ENCODE measurements around the gene ST6GAL2. TPM values are rescaled to one million over a fixed set of nuclear protein-coding genes. Genes with fewer than 3 reads are reported as not detected.

Gene ST6GAL2
- polyA plus RNA-seq, 1 of the 3 experiments (the other 2 are of a cell fraction), result 0.77 TPM

DNA sequence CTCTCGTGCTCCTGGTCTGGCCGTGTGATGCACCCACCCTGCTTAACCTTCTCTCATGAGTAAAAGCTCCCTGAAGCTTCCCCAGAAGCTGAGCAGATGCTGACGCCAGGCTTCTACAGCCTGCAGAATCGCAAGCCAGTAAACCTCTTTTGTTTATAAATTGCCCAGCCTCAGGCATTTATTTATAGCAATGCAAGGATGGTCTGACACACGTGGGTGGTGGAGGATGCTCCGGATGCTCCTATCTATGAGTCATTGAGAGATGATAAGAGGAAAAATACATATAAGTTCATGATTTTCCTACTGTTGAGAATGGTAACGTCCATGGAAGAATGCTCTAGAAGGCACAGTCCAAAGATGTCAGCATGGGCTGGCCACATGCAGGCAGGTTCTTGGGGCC, 8.6 kb upstream of the ST6GAL2 start:
- Histone ChIP-seq H3K79me2 (ENCODE audit: insufficient read depth) (no peaks in the 10 kb centered on the region), H3K9me2 (no peaks in the 10 kb centered on the region), H3K9me3 (no peaks in the 10 kb centered on the region), H3K9ac (no peak overlapping the region), H2AFZ (ENCODE audit: low read depth) (no peak overlapping the region), H4K20me1 (ENCODE audit: insufficient read depth) (no peaks in the 10 kb centered on the region), H3K27me3 (ENCODE audit: insufficient read depth) (no peaks in the 10 kb centered on the region), H3K27ac (ENCODE audit: low read depth in 2 of 2, low read length in 1 of 2) (no peak overlapping the region), H3F3A (replicated peaks; ENCODE audit: insufficient read depth) (peaks cover 5% of the 10 kb centered on the region), H3K4me3 (ENCODE audit: low read depth in 2 of 2, low read length in 1 of 2) (no peak overlapping the region), H3K4me1 (ENCODE audit: control insufficient read depth in 1 of 2, insufficient read depth in 2 of 2, low read depth in 1 of 2, low read length in 1 of 2) (peaks cover 0 to 3% of the 10 kb centered on the region in 2 experiments; a peak in 1 of 4 replicates), H3K4me2 (no peak overlapping the region), H3K36me3 (replicated peaks in 1 of 2; ENCODE audit: control insufficient read depth in 1 of 2, insufficient read depth in 2 of 2, low read length in 1 of 2) (no peaks in the 10 kb centered on the region)
- ChIA-PET CTCF (no interaction called here), POLR2A (no interaction called here)
- TF ChIP-seq, protein P1, sequence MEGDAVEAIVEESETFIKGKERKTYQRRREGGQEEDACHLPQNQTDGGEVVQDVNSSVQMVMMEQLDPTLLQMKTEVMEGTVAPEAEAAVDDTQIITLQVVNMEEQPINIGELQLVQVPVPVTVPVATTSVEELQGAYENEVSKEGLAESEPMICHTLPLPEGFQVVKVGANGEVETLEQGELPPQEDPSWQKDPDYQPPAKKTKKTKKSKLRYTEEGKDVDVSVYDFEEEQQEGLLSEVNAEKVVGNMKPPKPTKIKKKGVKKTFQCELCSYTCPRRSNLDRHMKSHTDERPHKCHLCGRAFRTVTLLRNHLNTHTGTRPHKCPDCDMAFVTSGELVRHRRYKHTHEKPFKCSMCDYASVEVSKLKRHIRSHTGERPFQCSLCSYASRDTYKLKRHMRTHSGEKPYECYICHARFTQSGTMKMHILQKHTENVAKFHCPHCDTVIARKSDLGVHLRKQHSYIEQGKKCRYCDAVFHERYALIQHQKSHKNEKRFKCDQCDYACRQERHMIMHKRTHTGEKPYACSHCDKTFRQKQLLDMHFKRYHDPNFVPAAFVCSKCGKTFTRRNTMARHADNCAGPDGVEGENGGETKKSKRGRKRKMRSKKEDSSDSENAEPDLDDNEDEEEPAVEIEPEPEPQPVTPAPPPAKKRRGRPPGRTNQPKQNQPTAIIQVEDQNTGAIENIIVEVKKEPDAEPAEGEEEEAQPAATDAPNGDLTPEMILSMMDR (IDR thresholded peaks at IDR 0.05), result no peak
- no peak for TF ChIP-seq TAF1 (IDR thresholded peaks at IDR 0.05; ENCODE audit: borderline replicate concordance, low read depth, low read length)
- TF ChIP-seq, protein P2, sequence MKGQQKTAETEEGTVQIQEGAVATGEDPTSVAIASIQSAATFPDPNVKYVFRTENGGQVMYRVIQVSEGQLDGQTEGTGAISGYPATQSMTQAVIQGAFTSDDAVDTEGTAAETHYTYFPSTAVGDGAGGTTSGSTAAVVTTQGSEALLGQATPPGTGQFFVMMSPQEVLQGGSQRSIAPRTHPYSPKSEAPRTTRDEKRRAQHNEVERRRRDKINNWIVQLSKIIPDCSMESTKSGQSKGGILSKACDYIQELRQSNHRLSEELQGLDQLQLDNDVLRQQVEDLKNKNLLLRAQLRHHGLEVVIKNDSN (IDR thresholded peaks at IDR 0.05; ENCODE audit: borderline replicate concordance, low read depth), result no peak
- no peak for TF ChIP-seq SIN3A (IDR thresholded peaks at IDR 0.05; ENCODE audit: borderline replicate concordance, low read depth, low read length)
- no peak for DNase-seq
- 49% methylated on average over 5 of the region's 7 CpGs for WGBS (ENCODE audit: low lambda C conversion rate)

DNA sequence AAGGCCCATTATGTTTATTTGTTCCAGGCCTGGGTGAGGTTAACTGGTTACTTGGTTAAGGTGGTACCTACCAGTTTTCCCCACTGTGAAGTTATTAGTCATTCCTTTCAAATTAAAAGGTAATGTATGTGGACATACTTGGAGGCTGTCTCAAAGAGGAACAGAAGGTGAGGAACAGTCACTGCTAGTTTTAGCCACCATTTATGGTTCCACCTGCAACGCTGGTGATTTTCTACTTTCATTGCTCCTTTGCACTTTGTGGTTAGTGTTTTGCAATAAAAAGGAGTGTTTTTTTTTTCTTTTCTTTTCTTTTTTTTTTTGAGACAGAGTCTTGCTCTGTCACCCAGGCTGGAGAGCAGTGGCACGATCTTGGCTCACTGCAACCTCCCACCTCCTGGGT, 6.1 kb upstream of the ST6GAL2 start:
- Histone ChIP-seq H3K27ac (ENCODE audit: low read depth in 2 of 2, low read length in 1 of 2) (no peak overlapping the region), H3K36me3 (replicated peaks in 1 of 2; ENCODE audit: control insufficient read depth in 1 of 2, insufficient read depth in 2 of 2, low read length in 1 of 2) (no peaks in the 10 kb centered on the region), H2AFZ (ENCODE audit: low read depth) (no peak overlapping the region), H3K9ac (no peak overlapping the region), H3K79me2 (ENCODE audit: insufficient read depth) (no peaks in the 10 kb centered on the region), H3F3A (replicated peaks; ENCODE audit: insufficient read depth) (peaks cover 5% of the 10 kb centered on the region), H3K9me3 (no peaks in the 10 kb centered on the region), H3K4me2 (no peak overlapping the region), H3K4me3 (ENCODE audit: low read depth in 2 of 2, low read length in 1 of 2) (no peak overlapping the region), H3K9me2 (no peaks in the 10 kb centered on the region; the same call in 1 of the 2 replicates), H3K4me1 (ENCODE audit: control insufficient read depth in 1 of 2, insufficient read depth in 2 of 2, low read depth in 1 of 2, low read length in 1 of 2) (peaks cover 0 to 7% of the 10 kb centered on the region in 2 experiments; a peak in 2 of 4 replicates), H4K20me1 (ENCODE audit: insufficient read depth) (no peaks in the 10 kb centered on the region), H3K27me3 (ENCODE audit: insufficient read depth) (no peaks in the 10 kb centered on the region)
- no peak for TF ChIP-seq FOSL2 (IDR thresholded peaks at IDR 0.05; ENCODE audit: borderline replicate concordance, low read depth)
- TF ChIP-seq TEAD4 (IDR thresholded peaks at IDR 0.05; ENCODE audit: borderline replicate concordance, insufficient read depth), result no peak
- TF ChIP-seq NRF1 (IDR thresholded peaks at IDR 0.05; ENCODE audit: low read depth, low read length), result no peak
- TF ChIP-seq GABPA (IDR thresholded peaks at IDR 0.05; ENCODE audit: low read depth), result no peak
- no peak for TF ChIP-seq MEF2A (IDR thresholded peaks at IDR 0.05; ENCODE audit: borderline replicate concordance, low read depth)
- TF ChIP-seq, protein P2 (IDR thresholded peaks at IDR 0.05; ENCODE audit: borderline replicate concordance, low read depth), result no peak
- TF ChIP-seq YY1 (IDR thresholded peaks at IDR 0.05; ENCODE audit: low read depth), result no peak
- no peak for TF ChIP-seq RCOR1 (IDR thresholded peaks at IDR 0.05; ENCODE audit: low read length)
- TF ChIP-seq, protein P3, sequence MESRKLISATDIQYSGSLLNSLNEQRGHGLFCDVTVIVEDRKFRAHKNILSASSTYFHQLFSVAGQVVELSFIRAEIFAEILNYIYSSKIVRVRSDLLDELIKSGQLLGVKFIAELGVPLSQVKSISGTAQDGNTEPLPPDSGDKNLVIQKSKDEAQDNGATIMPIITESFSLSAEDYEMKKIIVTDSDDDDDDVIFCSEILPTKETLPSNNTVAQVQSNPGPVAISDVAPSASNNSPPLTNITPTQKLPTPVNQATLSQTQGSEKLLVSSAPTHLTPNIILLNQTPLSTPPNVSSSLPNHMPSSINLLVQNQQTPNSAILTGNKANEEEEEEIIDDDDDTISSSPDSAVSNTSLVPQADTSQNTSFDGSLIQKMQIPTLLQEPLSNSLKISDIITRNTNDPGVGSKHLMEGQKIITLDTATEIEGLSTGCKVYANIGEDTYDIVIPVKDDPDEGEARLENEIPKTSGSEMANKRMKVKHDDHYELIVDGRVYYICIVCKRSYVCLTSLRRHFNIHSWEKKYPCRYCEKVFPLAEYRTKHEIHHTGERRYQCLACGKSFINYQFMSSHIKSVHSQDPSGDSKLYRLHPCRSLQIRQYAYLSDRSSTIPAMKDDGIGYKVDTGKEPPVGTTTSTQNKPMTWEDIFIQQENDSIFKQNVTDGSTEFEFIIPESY (IDR thresholded peaks at IDR 0.05; ENCODE audit: borderline replicate concordance, low read depth), result no peak
- TF ChIP-seq, protein P4, sequence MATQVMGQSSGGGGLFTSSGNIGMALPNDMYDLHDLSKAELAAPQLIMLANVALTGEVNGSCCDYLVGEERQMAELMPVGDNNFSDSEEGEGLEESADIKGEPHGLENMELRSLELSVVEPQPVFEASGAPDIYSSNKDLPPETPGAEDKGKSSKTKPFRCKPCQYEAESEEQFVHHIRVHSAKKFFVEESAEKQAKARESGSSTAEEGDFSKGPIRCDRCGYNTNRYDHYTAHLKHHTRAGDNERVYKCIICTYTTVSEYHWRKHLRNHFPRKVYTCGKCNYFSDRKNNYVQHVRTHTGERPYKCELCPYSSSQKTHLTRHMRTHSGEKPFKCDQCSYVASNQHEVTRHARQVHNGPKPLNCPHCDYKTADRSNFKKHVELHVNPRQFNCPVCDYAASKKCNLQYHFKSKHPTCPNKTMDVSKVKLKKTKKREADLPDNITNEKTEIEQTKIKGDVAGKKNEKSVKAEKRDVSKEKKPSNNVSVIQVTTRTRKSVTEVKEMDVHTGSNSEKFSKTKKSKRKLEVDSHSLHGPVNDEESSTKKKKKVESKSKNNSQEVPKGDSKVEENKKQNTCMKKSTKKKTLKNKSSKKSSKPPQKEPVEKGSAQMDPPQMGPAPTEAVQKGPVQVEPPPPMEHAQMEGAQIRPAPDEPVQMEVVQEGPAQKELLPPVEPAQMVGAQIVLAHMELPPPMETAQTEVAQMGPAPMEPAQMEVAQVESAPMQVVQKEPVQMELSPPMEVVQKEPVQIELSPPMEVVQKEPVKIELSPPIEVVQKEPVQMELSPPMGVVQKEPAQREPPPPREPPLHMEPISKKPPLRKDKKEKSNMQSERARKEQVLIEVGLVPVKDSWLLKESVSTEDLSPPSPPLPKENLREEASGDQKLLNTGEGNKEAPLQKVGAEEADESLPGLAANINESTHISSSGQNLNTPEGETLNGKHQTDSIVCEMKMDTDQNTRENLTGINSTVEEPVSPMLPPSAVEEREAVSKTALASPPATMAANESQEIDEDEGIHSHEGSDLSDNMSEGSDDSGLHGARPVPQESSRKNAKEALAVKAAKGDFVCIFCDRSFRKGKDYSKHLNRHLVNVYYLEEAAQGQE (IDR thresholded peaks at IDR 0.05; ENCODE audit: low read depth, low read length), result no peak
- no peak for TF ChIP-seq GATA2 (CRISPR knock-in tag; IDR thresholded peaks at IDR 0.05)
- TF ChIP-seq JUND (IDR thresholded peaks at IDR 0.05), result no peak
- TF ChIP-seq EP300 (IDR thresholded peaks at IDR 0.05; ENCODE audit: borderline replicate concordance in 1 of 2, low read depth in 1 of 2, low read length in 1 of 2), result no peak
- ChIA-PET POLR2A (no interaction called here), CTCF (no interaction called here)
- 72% methylated on average over 2 of the region's 2 CpGs for WGBS (ENCODE audit: low lambda C conversion rate)
- no peak for DNase-seq
